CD8-positive, alpha-beta memory T cell (primary cell): ENCODE results near the gene CR1. TPM values are rescaled to one million over a fixed set of nuclear protein-coding genes. Genes with fewer than 3 reads are reported as not detected.
A peak's percentile ranks its signal among the peaks of the same experiment; 100 is the strongest.
"Not testable (repeated sequence)": the region's sequence is repeated elsewhere in the genome, so short reads cannot be mapped to it uniquely, and the experiment has no call there.

Experiments
- CTCF ChIA-PET: fragments of 350-600 bp; sonication (Branson Sonifier 250); formaldehyde crosslinking; loops from one replicate; lab custom pipeline; 2021; ENCODE audit warnings: antibody characterized with exemption; lab: Charles Lee
- POLR2A ChIA-PET: fragments of 350-600 bp; sonication (Branson Sonifier 250); formaldehyde crosslinking; loops from one replicate; lab custom pipeline; 2021; ENCODE audit warnings: antibody characterized with exemption; lab: Charles Lee
- DNase-seq, 5 donors: peaks; one replicate each; pipeline versions ENCODE4 v3.0.0 to v3.0.0-alpha.2; 2020 to 2022; ENCODE audit warnings: mixed read lengths in 1 of 5
- H3K27ac ChIP-seq: one replicate; pipeline ENCODE4 v1.7.0; 2013; ENCODE audit warnings: low read depth, mild to moderate bottlenecking, low read length, moderate library complexity
- H3K27me3 ChIP-seq: 2 replicates; pipeline ENCODE4 v1.7.0; 2013; ENCODE audit warnings: low read length, mild to moderate bottlenecking; ENCODE audit not compliant: insufficient read depth, poor library complexity, severe bottlenecking
- H3K36me3 ChIP-seq: 2 replicates; pipeline ENCODE4 v1.7.0; 2013; ENCODE audit warnings: mild to moderate bottlenecking, low read length, moderate library complexity; ENCODE audit not compliant: insufficient read depth
- H3K4me1 ChIP-seq: 2 replicates; pipeline ENCODE4 v1.7.0; 2013; ENCODE audit warnings: mild to moderate bottlenecking, low read length, moderate library complexity; ENCODE audit not compliant: insufficient read depth
- H3K4me3 ChIP-seq: 2 replicates; pipeline ENCODE4 v1.7.0; 2013; ENCODE audit warnings: mild to moderate bottlenecking, low read length
- H3K9me3 ChIP-seq: 2 replicates; pipeline ENCODE4 v1.7.0; 2013; ENCODE audit warnings: mild to moderate bottlenecking, low read length
- H3K27ac Mint-ChIP-seq, 8 donors: one replicate each; pipeline ENCODE4 v1.8.0; 2020 to 2021; ENCODE audit warnings: mixed read lengths in 8 of 8, mild to moderate bottlenecking in 6 of 8, inconsistent platforms in 3 of 8, moderate library complexity in 3 of 8
- H3K27me3 Mint-ChIP-seq, 2 donors: one replicate each; pipeline ENCODE4 v1.8.0; 2020 to 2021; ENCODE audit warnings: mixed read lengths in 2 of 2, mild to moderate bottlenecking in 1 of 2, moderate library complexity in 1 of 2
- H3K36me3 Mint-ChIP-seq, 3 donors: one replicate each; pipeline ENCODE4 v1.8.0; 2020 to 2021; ENCODE audit warnings: mixed read lengths in 3 of 3, inconsistent platforms in 1 of 3, mild to moderate bottlenecking in 1 of 3
- H3K4me1 Mint-ChIP-seq, 3 donors: one replicate each; pipeline ENCODE4 v1.8.0; 2020 to 2021; ENCODE audit warnings: mixed read lengths in 3 of 3, inconsistent platforms in 1 of 3, mild to moderate bottlenecking in 1 of 3
- H3K4me3 Mint-ChIP-seq, 7 donors: one replicate each; pipeline ENCODE4 v1.8.0; 2020 to 2021; ENCODE audit warnings: mixed read lengths in 7 of 7, mild to moderate bottlenecking in 6 of 7, moderate library complexity in 4 of 7, inconsistent platforms in 2 of 7
- H3K9me3 Mint-ChIP-seq, 5 donors: one replicate each; pipeline ENCODE4 v1.8.0; 2020 to 2022; ENCODE audit warnings: mixed read lengths in 5 of 5, mild to moderate bottlenecking in 3 of 5, moderate library complexity in 2 of 5, inconsistent platforms in 1 of 5
- polyA plus RNA-seq: library from polyadenylated mRNA; unstranded; fragments of 300-500 nt; fragmentation: Illumina TruSeq; gene quantifications from one replicate; pipeline ENCODE4 v1.2.3, GENCODE V29; 2021
- total RNA-seq, 2 experiments: library from RNA; stranded (reverse); gene quantifications; one replicate each; pipeline ENCODE4 v1.2.3, GENCODE V29; 2021

CR1 gene
- total and polyA plus RNA-seq, 3 experiments from 2014 or later, result 2.3 to 4.2 (median 3.7) TPM

DNA sequence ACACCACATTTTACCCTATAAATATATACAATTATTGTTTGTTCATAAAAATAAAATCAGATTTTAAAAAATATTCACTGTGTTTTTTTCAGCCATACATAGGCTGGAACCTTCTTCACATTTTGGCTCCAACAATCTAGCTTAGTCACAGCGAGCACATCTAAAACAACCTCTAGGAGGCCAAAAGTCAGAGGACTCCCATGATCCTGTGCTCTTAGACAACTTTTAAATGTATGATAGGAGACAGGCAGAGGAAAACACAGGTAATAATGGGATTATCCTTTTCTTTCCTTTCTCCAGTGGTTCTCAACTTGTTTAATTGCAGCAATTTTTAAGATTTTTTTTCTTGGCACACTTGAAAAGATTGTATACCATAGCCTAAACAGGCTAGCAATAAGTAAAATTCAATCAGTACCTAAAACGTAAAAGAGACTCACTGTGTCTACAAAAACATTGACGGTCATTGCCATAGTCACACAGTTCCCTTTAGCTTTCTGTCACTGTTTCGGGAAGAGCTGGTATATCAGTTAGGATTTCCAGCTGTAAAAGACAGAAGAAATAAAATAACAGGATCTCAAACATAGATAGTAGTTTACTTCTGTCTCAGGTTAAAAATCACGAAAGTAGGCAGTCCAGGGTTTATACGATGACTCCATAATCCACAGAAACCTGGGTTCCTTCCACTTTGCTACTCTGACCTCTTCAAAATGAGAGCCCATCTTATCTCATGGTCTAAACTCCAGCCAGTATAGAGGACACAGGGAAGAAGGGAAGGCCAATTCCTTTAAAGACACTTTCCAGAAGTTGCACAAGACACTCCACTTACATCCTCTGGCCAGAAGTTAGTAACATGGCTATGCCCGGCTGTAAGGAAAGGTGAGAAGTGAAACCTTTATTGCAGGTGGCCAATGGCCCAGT, 109.7 kb downstream of the CR1 start:
- DNase-seq, result no peak
- Histone ChIP-seq H3K27me3 (no peaks in the 10 kb centered on the region), H3K36me3 (no peaks in the 10 kb centered on the region), H3K27ac (no peak overlapping the region), H3K4me3 (no peak overlapping the region), H3K4me1 (no peaks in the 10 kb centered on the region), H3K9me3 (no peaks in the 10 kb centered on the region)
- Mint-ChIP-seq H3K27me3 (peaks cover 4 to 5% of the 10 kb centered on the region in 2 donors), H3K9me3 (no peaks in the 10 kb centered on the region), H3K36me3 (no peaks in the 10 kb centered on the region), H3K4me3 (no peak overlapping the region), H3K4me1 (no peaks in the 10 kb centered on the region), H3K27ac (no peak overlapping the region)
- POLR2A ChIA-PET, result no interaction called here
- CTCF ChIA-PET, result interaction anchor here (1.4 kb wide), 1 partner anchor 192 kb away, joined by 6 read pairs; no protein-coding TSS in a partner anchor

DNA sequence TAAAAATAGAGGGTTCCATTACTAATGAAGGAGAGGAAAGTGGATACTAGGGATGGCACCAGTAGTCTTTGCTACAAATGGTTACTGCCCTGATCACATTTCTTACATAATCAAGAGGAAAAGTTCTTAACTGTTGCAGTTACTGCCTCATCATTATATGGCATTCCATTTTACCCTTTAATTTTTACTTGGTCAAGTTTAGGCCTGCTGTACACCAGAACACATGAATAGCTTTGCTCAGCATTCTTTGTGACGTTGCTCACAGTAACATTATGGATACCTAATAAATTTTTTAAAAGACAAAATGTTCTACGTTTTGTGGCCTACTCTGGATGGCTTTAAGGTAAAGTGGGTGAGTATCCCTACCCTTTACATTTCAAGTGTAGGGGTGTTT, 110.4 kb downstream of the CR1 start:
- H3K4me1 ChIP-seq, result no peaks in the 10 kb centered on the region
- Mint-ChIP-seq H3K4me1 (no peaks in the 10 kb centered on the region), H3K4me3 (no peak overlapping the region), H3K36me3 (no peaks in the 10 kb centered on the region), H3K27ac (no peak overlapping the region), H3K27me3 (peaks cover 4 to 5% of the 10 kb centered on the region in 2 donors), H3K9me3 (no peaks in the 10 kb centered on the region)
- H3K4me3 ChIP-seq, result no peak overlapping the region
- no peaks in the 10 kb centered on the region for H3K9me3 ChIP-seq
- no peaks in the 10 kb centered on the region for H3K36me3 ChIP-seq
- H3K27me3 ChIP-seq, result no peaks in the 10 kb centered on the region
- DNase-seq, result no peak
- ChIA-PET POLR2A (no interaction called here), CTCF (no interaction called here)
- no peak overlapping the region for H3K27ac ChIP-seq

- Histone ChIP-seq H3K4me1 (no peaks in the 10 kb centered on the region), H3K4me3 (no peak overlapping the region), H3K27me3 (no peaks in the 10 kb centered on the region), H3K9me3 (no peaks in the 10 kb centered on the region), H3K36me3 (no peaks in the 10 kb centered on the region), H3K27ac (no peak overlapping the region)
- Mint-ChIP-seq H3K4me3 (no peak overlapping the region), H3K4me1 (no peaks in the 10 kb centered on the region), H3K9me3 (no peaks in the 10 kb centered on the region), H3K27me3 (peaks cover 6 to 17% of the 10 kb centered on the region in 2 donors), H3K36me3 (peaks cover 0 to 5% (median 1%) of the 10 kb centered on the region in 3 donors), H3K27ac (no peak overlapping the region)
- DNase-seq, result no peak
- ChIA-PET CTCF (no interaction called here), POLR2A (no interaction called here)
These were observed 116.8 kb downstream of the CR1 start for GRCh38 chr1:207612762-207613161.

DNA sequence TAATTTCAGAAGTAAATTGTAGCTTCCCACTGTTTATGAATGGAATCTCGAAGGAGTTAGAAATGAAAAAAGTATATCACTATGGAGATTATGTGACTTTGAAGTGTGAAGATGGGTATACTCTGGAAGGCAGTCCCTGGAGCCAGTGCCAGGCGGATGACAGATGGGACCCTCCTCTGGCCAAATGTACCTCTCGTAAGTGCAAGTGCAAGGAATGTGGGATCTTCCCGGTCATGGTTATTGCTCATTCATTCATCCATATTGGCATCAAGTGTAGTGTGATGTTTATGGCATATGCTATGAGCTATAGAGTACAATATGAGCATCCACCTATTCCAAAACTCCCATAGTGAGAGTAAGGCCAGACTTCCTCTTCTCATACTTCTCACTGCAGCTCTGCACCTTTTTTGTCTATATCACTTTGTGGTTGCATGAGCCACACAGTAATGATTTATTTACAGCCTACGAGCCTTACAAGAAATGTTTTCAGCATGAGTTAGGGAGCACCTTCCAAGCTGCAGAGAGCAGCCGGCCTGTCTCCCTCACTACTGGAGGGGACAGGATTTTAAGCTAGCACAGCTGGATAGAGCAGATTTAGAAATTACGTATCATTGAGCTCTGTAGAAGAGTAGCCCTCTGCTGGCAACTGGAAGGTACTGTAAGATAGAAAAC, 124.0 kb downstream of the CR1 start:
- Histone ChIP-seq H3K4me3 (no peak overlapping the region), H3K36me3 (no peaks in the 10 kb centered on the region), H3K27me3 (no peaks in the 10 kb centered on the region), H3K27ac (no peak overlapping the region), H3K9me3 (no peaks in the 10 kb centered on the region), H3K4me1 (no peaks in the 10 kb centered on the region)
- no peak overlapping the region for H3K27ac Mint-ChIP-seq
- DNase-seq, result peak in 2 of 5 donors; percentile 10 to 33
- H3K36me3 Mint-ChIP-seq, result peaks cover 0 to 9% (median 4%) of the 10 kb centered on the region in 3 donors
- peaks cover 5 to 12% of the 10 kb centered on the region in 2 donors for H3K27me3 Mint-ChIP-seq
- CTCF ChIA-PET, result interaction anchor here (0.8 to 1.4 kb wide), 3 partner anchors 9 to 177 kb away, joined by 3 to 8 read pairs (median 3); no protein-coding TSS in a partner anchor
- no peaks in the 10 kb centered on the region for H3K9me3 Mint-ChIP-seq
- no peak overlapping the region for H3K4me3 Mint-ChIP-seq
- no peaks in the 10 kb centered on the region for H3K4me1 Mint-ChIP-seq
- POLR2A ChIA-PET, result no interaction called here

DNA sequence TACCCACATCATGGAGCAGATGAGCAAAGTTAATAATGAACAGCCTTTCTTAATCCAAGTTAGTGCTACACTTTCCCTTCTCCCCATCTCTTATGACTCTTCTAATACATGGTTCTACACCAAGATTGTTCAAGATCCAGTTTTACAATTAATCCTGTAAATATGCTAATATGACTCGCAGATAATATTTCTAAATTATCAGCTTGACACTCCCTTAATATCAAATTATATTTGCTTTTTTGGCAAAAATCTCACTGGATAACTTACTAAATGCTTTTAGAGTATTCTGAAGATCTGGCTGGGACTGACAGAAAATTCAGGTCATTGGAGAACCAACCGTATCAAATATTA, 124.6 kb downstream of the CR1 start:
- H3K4me3 Mint-ChIP-seq, result no peak overlapping the region
- H3K4me1 Mint-ChIP-seq, result no peaks in the 10 kb centered on the region
- POLR2A ChIA-PET, result no interaction called here
- no peak overlapping the region for H3K27ac Mint-ChIP-seq
- Histone ChIP-seq H3K27ac (no peak overlapping the region), H3K27me3 (no peaks in the 10 kb centered on the region), H3K4me3 (no peak overlapping the region), H3K9me3 (no peaks in the 10 kb centered on the region), H3K36me3 (no peaks in the 10 kb centered on the region), H3K4me1 (no peaks in the 10 kb centered on the region)
- CTCF ChIA-PET, result interaction anchor here (0.8 to 1.4 kb wide), 2 partner anchors 9 to 177 kb away, joined by 3 to 8 read pairs; no protein-coding TSS in a partner anchor
- no peak for DNase-seq
- peaks cover 0 to 9% (median 4%) of the 10 kb centered on the region in 3 donors for H3K36me3 Mint-ChIP-seq
- H3K9me3 Mint-ChIP-seq, result no peaks in the 10 kb centered on the region
- peaks cover 5 to 12% of the 10 kb centered on the region in 2 donors for H3K27me3 Mint-ChIP-seq

GRCh38 chr1:207625504-207626071, 129.6 kb downstream of the CR1 start:
- H3K4me1 Mint-ChIP-seq, H3K4me3 Mint-ChIP-seq, H3K27ac Mint-ChIP-seq, H3K27me3 ChIP-seq, H3K9me3 ChIP-seq, H3K4me1 ChIP-seq, H3K4me3 ChIP-seq, CTCF ChIA-PET, H3K27me3 Mint-ChIP-seq, DNase-seq, POLR2A ChIA-PET, H3K9me3 Mint-ChIP-seq, H3K36me3 ChIP-seq, H3K36me3 Mint-ChIP-seq: not testable (repeated sequence)
- H3K27ac ChIP-seq, result peak overlapping the region; percentile 61

DNA sequence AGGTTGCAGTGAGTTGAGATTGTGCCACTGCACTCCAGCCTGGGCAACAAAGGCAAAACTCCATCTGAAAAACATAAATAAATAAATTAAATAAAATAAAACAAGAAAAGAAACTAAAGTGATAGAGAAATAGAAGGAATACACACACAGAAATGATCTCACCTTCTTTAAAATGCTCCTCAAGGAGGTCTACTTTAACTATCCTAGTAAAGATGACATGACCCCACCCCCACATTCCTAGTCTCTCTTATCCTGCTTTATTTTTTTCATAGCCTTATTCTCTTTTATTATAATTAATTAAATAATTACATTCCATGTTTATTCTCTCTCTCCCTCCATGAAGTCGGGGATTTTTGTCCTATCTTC, 131.0 kb downstream of the CR1 start:
- H3K9me3 Mint-ChIP-seq, result no peaks in the 10 kb centered on the region
- Histone ChIP-seq H3K27ac (no peak overlapping the region), H3K4me3 (no peak overlapping the region), H3K27me3 (no peaks in the 10 kb centered on the region), H3K36me3 (no peaks in the 10 kb centered on the region), H3K9me3 (no peaks in the 10 kb centered on the region), H3K4me1 (no peaks in the 10 kb centered on the region)
- ChIA-PET POLR2A (no interaction called here), CTCF (no interaction called here)
- no peaks in the 10 kb centered on the region for H3K4me1 Mint-ChIP-seq
- no peak overlapping the region for H3K27ac Mint-ChIP-seq
- peaks cover 0 to 7% of the 10 kb centered on the region in 2 donors for H3K27me3 Mint-ChIP-seq
- DNase-seq, result no peak
- no peak overlapping the region for H3K4me3 Mint-ChIP-seq
- peaks cover 0 to 4% (median 3%) of the 10 kb centered on the region in 3 donors for H3K36me3 Mint-ChIP-seq

- H3K4me3 ChIP-seq, result no peak overlapping the region
These were observed 131.5 kb downstream of the CR1 start for GRCh38 chr1:207627496-207627895.

More at GRCh38 chr1:207627496-207627895, 131.5 kb downstream of the CR1 start:
- H3K4me1 Mint-ChIP-seq, result no peaks in the 10 kb centered on the region
- H3K27ac Mint-ChIP-seq, result no peak overlapping the region
- DNase-seq, result no peak
- ChIA-PET CTCF (no interaction called here), POLR2A (no interaction called here)
- no peaks in the 10 kb centered on the region for H3K9me3 Mint-ChIP-seq
- Histone ChIP-seq H3K4me1 (no peaks in the 10 kb centered on the region), H3K27me3 (no peaks in the 10 kb centered on the region), H3K9me3 (no peaks in the 10 kb centered on the region), H3K36me3 (no peaks in the 10 kb centered on the region), H3K27ac (peak overlapping the region; percentile 29)
- H3K4me3 Mint-ChIP-seq, result no peak overlapping the region
- H3K27me3 Mint-ChIP-seq, result peaks cover 0 to 6% of the 10 kb centered on the region in 2 donors
- H3K36me3 Mint-ChIP-seq, result peaks cover 0 to 4% (median 3%) of the 10 kb centered on the region in 3 donors
